Measurements from ENCODE around the gene CHRDL2.

Gene CHRDL2

GRCh38 chr11:74714904-74715303 is 16.3 kb downstream of the CHRDL2 start:
- DNase-seq (ENCODE audit: low read depth): no peak

GRCh38 chr11:74713686-74714085 is 17.5 kb downstream of the CHRDL2 start:
- no peak overlapping the region for H3K4me3 ChIP-seq (replicated peaks; ENCODE audit: low read depth, low read length)
- no peak for TF ChIP-seq CTCF (IDR thresholded peaks at IDR 0.05; ENCODE audit: low read length, missing control alignments)
- no peak for DNase-seq (ENCODE audit: low read depth)

More at GRCh38 chr11:74714904-74715303, 16.3 kb downstream of the CHRDL2 start:
- no peak overlapping the region for H3K4me3 ChIP-seq (replicated peaks; ENCODE audit: low read depth, low read length)
- no peak for TF ChIP-seq CTCF (IDR thresholded peaks at IDR 0.05; ENCODE audit: low read length, missing control alignments)

- no peak overlapping the region for H3K4me3 ChIP-seq (replicated peaks; ENCODE audit: low read depth, low read length)
- peak; percentile 85 for DNase-seq (ENCODE audit: low read depth)
- TF ChIP-seq CTCF (IDR thresholded peaks at IDR 0.05; ENCODE audit: low read length, missing control alignments): no peak
Measured at GRCh38 chr11:74710281-74710938, 20.8 kb downstream of the CHRDL2 start.

- no peak for DNase-seq (ENCODE audit: low read depth)
- TF ChIP-seq CTCF (IDR thresholded peaks at IDR 0.05; ENCODE audit: low read length, missing control alignments): no peak
- H3K4me3 ChIP-seq (replicated peaks; ENCODE audit: low read depth, low read length): no peak overlapping the region
Measured at GRCh38 chr11:74709175-74709574, 22.1 kb downstream of the CHRDL2 start.

- DNase-seq (ENCODE audit: low read depth): no peak
- H3K4me3 ChIP-seq (replicated peaks; ENCODE audit: low read depth, low read length): no peak overlapping the region
- no peak for TF ChIP-seq CTCF (IDR thresholded peaks at IDR 0.05; ENCODE audit: low read length, missing control alignments)
Measured at GRCh38 chr11:74707602-74708510, 23.4 kb downstream of the CHRDL2 start.

GRCh38 chr11:74707182-74707581 is 24.0 kb downstream of the CHRDL2 start:
- DNase-seq (ENCODE audit: low read depth): no peak
- no peak overlapping the region for H3K4me3 ChIP-seq (replicated peaks; ENCODE audit: low read depth, low read length)
- TF ChIP-seq CTCF (IDR thresholded peaks at IDR 0.05; ENCODE audit: low read length, missing control alignments): no peak
